WI38 (cell line): ENCODE results near the gene DNMT3L.
A peak's percentile ranks its signal among the peaks of the same experiment; 100 is the strongest.

Experiments used
- H3K4me3 ChIP-seq: 2 replicates; pipeline ENCODE4 v1.5.1; 2011; ENCODE audit warnings: low read depth, mild to moderate bottlenecking, control low read depth, low read length
- CTCF ChIP-seq: IDR thresholded peaks from 2 replicates; pipeline ENCODE4 v1.5.1; 2012; ENCODE audit warnings: low read depth, mild to moderate bottlenecking, control low read depth, low read length

The DNMT3L gene

GRCh38 chr21:44261675-44262295 is at the start of gene DNMT3L:
TSS of gene DNMT3L (minus strand) at chr21:44261897. CDS start at chr21:44261259, 638 bp downstream.
- TF ChIP-seq CTCF = no peak

DNA sequence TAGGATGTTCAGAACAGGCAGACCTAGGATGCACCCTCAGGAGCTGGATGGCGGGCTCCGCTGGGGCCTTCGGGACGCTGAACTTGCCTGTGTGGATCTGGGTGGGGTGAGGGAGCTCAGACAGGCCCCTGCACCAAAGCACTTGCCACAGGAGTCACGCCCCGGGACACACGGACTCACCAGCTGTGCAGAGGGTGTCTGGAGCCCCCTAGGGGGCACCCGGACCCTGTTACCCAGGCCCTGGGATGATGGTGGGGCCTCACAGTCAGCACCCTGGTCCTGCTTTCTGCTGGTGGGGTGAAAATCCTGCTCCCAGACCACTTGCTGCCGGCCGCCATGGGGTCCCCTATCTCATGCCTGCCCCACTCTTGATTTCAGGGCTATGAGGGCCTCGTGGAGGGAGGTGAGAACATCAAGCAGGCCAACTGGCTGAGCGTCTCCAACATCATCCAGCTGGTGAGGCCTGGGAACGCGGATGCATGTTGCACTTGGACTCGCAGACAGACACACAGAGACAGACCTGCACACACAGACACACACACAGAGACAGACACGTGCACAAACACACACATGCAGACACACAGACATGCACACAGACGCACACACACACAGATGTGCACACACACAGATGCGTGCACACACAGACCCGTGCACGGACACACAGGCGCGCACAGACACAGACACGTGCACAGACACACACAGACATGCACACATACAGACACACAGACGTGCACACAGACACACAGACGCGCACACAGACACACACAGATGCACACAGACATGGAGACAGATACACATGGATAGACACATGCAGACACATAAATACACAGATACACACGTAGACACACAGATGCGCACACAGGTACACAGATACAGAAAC is 49.2 kb upstream of the DNMT3L start:
- no peak for TF ChIP-seq CTCF

More at GRCh38 chr21:44261675-44262295, at the start of gene DNMT3L:
- H3K4me3 ChIP-seq = no peak within 1 kb of the TSS

DNA sequence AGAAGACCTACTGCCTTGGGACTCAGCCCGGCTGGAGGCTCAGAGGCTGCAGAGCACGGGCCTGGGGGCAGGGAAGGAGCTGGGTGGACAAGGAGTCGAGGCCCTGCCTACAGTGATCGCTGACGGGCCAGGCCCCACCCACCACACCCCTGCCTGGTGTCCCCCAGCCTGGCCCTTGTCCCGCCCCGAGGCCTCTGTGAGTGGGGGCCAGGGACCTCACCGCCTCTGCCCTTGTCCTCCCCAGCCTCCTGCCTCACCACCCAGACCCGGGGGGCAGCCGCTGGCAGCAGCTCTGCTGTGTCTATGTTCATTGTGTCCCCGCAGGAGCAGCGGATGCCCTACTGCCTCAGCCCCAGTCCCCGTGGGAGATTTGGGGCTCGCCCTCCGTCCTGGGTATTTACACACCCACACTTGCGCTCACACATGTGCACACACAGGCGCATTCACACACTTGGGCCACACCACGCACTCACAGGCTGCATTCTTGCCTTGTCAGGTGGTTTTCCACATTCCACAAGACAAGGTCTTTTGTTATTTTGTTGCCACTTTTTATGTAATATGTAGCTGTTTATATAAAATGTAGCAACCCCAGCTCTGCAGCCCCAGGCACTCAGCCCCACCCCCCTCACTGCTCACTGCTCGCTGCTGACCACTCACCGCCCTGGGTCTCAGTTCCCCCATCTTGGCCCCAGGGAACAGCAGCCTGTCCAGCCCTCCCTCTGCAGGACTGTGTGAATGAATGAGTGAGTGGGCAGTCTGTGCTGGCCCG is 45.4 kb upstream of the DNMT3L start:
- TF ChIP-seq CTCF = no peak
- no peak overlapping the region for H3K4me3 ChIP-seq

More for the DNA sequence above, 49.2 kb upstream of the DNMT3L start:
- no peak overlapping the region for H3K4me3 ChIP-seq

DNA sequence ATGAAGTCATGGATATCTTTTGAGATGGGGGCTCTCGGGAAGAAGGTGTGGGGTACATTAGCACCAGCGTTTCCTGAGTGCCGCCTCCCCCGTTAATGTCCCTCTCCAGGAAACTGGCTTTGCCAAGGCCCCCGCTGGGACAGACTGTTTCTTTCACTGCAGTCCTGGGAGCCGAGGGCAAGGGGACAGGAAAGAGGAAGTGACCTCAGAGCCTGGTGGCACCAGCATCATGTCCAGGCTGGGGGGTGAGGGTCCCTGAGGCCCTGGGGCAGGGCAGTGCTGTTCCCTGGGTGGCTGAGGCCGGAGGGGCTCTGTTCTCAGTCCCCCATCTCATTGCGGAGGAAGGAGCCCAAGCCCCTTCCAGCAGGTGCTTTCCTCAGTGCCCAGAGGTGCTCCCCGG is 44.0 kb upstream of the DNMT3L start:
- TF ChIP-seq CTCF = no peak
- no peak overlapping the region for H3K4me3 ChIP-seq

DNA sequence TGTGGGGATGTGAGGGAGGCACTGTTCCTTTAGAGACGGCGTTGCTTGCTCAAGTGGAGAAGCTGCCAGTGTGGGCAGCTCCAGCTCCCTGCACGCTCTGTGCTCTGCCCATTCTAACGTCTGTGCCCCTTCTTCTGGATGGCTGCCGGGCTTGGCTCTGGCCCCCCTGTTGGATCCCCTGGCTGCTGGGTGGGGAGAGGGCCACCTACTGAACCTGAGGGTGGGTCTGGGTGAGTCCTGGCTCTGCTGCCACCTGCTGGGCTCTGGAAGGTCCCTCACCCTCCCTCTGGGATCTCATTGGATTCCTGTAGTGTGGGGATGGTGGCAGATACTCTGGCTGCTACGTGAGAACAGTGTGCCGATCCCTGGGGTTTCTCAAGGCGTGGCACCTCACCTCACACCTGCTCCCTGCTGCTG is 43.2 kb upstream of the DNMT3L start:
- TF ChIP-seq CTCF = peak; percentile 66
- no peak overlapping the region for H3K4me3 ChIP-seq

- TF ChIP-seq CTCF = no peak
- no peak overlapping the region for H3K4me3 ChIP-seq
Measured at GRCh38 chr21:44304011-44304616, 42.4 kb upstream of the DNMT3L start.
